Measurements from ENCODE around the gene ZBTB21.
A peak's percentile ranks its signal among the peaks of the same experiment; 100 is the strongest.

Gene ZBTB21

GRCh38 chr21:41975391-41976272, 34.5 kb downstream of the ZBTB21 start:
- no peak for TF ChIP-seq CTCF (IDR thresholded peaks at IDR 0.05; ENCODE audit: low read depth, low read length)
- H3K36me3 ChIP-seq, result no peaks in the 10 kb centered on the region
- no peak overlapping the region for H3K4me3 ChIP-seq (ENCODE audit: low read depth, low read length)
- H3K9me3 ChIP-seq, result no peaks in the 10 kb centered on the region
- H3K27me3 ChIP-seq, result no peaks in the 10 kb centered on the region; the same call in 1 of the 2 replicates
- no peak for DNase-seq
- H3K4me1 ChIP-seq, result no peaks in the 10 kb centered on the region

- no peak for TF ChIP-seq CTCF (IDR thresholded peaks at IDR 0.05; ENCODE audit: low read depth, low read length)
- Histone ChIP-seq H3K4me1 (no peaks in the 10 kb centered on the region), H3K27me3 (no peaks in the 10 kb centered on the region; the same call in 1 of the 2 replicates), H3K36me3 (no peaks in the 10 kb centered on the region), H3K4me3 (ENCODE audit: low read depth, low read length) (no peak overlapping the region), H3K9me3 (no peaks in the 10 kb centered on the region)
- DNase-seq, result no peak
Observed at GRCh38 chr21:41974752-41975053, 35.5 kb downstream of the ZBTB21 start.

- DNase-seq, result no peak
- Histone ChIP-seq H3K4me3 (ENCODE audit: low read depth, low read length) (no peak overlapping the region), H3K27me3 (no peaks in the 10 kb centered on the region; the same call in 1 of the 2 replicates), H3K36me3 (no peaks in the 10 kb centered on the region), H3K4me1 (no peaks in the 10 kb centered on the region), H3K9me3 (no peaks in the 10 kb centered on the region)
- TF ChIP-seq CTCF (IDR thresholded peaks at IDR 0.05; ENCODE audit: low read depth, low read length), result 0 out of 2 replicates have a peak, but pooled peaks have one; percentile 12
Observed at GRCh38 chr21:41973861-41974751, 36.1 kb downstream of the ZBTB21 start.

GRCh38 chr21:41973427-41973831, 36.7 kb downstream of the ZBTB21 start:
- Histone ChIP-seq H3K4me3 (ENCODE audit: low read depth, low read length) (no peak overlapping the region), H3K36me3 (no peaks in the 10 kb centered on the region), H3K9me3 (no peaks in the 10 kb centered on the region), H3K4me1 (no peaks in the 10 kb centered on the region), H3K27me3 (no peaks in the 10 kb centered on the region; the same call in 1 of the 2 replicates)
- DNase-seq, result no peak
- no peak for TF ChIP-seq CTCF (IDR thresholded peaks at IDR 0.05; ENCODE audit: low read depth, low read length)

- H3K4me1 ChIP-seq, result no peaks in the 10 kb centered on the region
- no peak for DNase-seq
Observed at GRCh38 chr21:41972511-41973205, 37.5 kb downstream of the ZBTB21 start.

More at GRCh38 chr21:41972511-41973205, 37.5 kb downstream of the ZBTB21 start:
- Histone ChIP-seq H3K36me3 (no peaks in the 10 kb centered on the region), H3K27me3 (no peaks in the 10 kb centered on the region; the same call in 1 of the 2 replicates), H3K9me3 (no peaks in the 10 kb centered on the region), H3K4me3 (ENCODE audit: low read depth, low read length) (no peak overlapping the region)
- TF ChIP-seq CTCF (IDR thresholded peaks at IDR 0.05; ENCODE audit: low read depth, low read length), result no peak

Data from BE2C (cell line).